Activated T-helper 1 cell treated with Interleukin-2 at 50 U/mL for 16 hours (primary cell): ENCODE results near the gene PDIA6.

Source experiments
- DNase-seq: peaks from one replicate; pipeline ENCODE4 v3.0.0-alpha.2; 2020; ENCODE audit warnings: low read depth

PDIA6 gene, protein sequence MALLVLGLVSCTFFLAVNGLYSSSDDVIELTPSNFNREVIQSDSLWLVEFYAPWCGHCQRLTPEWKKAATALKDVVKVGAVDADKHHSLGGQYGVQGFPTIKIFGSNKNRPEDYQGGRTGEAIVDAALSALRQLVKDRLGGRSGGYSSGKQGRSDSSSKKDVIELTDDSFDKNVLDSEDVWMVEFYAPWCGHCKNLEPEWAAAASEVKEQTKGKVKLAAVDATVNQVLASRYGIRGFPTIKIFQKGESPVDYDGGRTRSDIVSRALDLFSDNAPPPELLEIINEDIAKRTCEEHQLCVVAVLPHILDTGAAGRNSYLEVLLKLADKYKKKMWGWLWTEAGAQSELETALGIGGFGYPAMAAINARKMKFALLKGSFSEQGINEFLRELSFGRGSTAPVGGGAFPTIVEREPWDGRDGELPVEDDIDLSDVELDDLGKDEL

DNA sequence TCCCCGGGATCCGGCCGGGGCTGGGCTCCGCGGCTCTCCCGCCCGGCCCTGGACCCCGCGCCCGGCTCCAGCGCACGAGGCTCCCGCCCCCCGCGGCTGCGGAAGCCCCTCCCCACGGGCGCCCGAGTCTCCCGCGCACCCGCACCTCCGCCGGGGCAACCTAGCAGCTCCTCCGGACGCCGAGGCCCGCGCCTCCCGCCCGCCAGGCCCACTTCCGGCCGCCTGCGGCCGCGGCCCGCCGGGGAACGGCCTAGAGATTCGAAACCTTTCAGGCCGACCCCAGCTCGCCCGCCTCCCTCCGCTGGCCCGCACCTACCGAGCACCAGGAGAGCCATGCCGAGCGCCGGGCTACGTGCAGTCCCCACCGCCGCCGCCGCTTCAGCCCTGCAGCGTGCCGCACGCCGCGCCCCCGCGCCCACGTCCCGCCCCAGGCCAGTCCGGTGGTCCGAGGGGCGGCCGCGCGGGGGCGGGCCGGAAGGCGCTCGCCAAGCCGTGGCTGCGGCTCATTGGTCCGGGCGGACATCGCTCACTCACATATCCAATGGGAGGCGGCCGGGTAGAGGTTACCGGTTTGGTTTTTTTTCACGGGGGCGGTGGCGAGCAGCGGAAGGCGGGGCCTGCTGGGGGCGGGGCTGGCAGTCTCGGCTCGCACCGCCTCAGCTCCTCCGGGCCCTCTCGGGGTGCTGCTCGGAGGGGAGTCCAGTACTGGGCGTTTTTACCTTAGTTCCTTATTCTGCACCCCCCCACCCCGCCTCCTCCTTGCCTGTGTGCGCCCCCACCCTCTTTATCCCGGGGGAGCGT, at the start of gene PDIA6:
Gene PDIA6 (minus strand): TSS at position 424 of the 801 bp plus-strand sequence. CDS start 89 bp downstream, at position 335.
- peak; percentile 88 for DNase-seq

DNA sequence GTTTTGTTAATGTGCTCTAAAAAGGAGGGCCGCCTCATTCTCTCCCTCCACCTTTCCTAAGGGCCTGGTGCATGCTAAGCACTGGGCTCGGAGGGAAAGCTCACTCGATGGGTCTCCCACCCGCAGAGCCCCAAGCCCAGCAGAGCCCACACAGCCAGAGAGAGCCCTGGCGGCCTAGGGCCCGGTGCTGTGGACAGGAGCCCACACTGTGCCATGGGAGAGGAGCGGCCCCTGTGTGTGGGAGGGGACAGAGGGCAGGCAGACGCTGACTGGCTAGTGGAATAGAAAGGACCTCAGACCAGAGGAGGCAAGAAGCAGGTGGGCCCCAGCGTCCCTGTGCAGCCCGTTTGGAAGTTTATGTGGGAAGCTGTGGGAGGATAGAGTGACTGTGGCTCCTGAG, 49.7 kb upstream of the PDIA6 start:
- no peak for DNase-seq

DNA sequence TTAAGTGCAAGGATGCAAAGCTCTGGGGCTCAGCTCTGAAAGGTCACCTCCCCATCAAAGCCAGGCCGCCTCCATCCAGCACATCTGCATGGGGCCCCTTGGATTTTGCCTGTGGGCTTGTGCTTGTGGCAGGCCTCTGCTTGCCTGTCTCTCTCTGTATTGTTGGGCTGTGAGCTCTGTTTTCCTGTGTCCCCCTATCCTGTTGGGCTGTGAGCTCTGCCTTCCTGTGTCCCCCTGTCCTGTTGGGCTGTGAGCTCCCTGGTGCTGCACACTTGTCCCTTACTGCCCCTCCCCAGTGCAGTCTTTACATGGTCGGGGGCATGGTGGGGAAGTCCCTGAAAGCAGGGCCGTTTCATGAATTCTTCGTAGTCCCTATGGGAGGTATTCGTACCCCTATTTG, 49.2 kb upstream of the PDIA6 start:
- DNase-seq = no peak

DNA sequence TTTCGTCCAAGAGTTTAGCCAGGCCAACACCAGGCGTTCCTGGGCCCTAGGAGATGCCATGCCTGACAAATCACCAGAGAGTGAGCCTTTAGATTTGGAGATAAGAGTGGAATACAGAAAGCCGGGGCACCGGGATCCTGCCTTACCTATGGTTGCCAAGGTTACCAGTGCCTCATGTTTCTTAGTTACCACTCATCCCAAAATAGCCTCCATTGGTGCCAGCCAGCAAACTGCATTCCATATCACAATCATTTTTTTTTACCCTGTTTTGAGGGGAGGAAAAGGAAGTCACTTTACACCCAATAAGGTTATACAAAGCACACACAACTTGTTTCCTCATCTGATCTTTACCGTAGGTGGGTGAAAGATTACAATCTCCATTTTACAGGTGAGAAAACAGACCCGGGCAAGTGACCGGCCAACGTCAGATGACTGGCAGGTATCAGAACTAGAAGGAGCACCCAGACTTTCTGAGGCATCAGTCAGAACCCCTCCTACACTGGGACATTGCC, 48.3 kb upstream of the PDIA6 start:
- DNase-seq = no peak

DNA sequence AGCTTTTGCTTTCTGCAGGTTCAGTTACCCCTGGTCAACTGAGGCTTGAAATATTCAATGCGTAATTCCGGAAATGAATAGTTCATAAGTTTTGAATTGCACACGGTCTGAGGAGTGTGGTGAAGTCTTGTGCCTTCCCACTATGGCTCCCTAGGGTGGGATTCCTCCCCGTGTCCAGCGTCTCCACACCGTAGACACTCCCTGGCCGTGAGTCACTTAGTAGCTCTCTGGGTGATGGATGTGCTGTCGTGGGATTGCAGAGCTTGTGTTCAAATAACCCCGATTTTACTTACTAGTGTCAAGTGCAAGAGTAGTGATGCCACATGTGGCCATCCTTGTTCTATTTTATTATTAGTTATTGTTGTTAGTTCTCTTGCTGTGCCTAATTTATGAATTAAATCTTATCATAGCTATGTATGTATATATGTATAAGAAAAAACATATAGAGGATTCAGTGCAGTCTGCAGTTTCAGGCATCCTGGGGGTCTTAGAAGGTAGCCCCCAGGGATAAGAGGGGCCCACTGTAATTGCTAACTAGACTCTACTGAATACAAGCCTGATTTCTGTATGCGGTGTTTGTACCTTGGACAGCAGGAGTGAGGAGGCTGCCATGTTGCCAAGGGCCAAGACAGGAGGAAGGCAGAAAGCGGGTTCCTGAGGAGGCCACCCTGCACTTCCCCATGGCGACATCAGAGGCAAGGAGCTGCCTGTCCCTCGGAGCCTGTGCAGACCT, 47.7 kb upstream of the PDIA6 start:
- DNase-seq = no peak

DNA sequence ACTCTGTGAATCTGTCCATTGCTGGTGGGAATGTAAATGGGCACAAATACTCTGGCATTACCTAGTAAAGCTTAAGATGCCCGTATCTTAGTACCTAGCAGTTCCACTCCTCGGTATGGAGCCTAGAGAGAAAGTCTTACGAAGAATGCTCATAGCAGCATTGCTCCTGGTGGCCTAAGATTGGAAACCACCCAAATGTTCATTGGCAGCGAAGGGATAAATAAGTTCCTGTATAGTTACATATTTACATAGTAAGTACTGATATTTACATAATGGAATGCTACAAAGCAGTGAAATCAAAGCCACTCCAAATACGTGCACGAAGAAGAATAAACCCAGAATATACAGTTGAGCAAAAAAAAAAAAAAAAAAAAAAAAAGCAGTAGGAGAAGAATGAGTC, 46.7 kb upstream of the PDIA6 start:
- DNase-seq = no peak

DNA sequence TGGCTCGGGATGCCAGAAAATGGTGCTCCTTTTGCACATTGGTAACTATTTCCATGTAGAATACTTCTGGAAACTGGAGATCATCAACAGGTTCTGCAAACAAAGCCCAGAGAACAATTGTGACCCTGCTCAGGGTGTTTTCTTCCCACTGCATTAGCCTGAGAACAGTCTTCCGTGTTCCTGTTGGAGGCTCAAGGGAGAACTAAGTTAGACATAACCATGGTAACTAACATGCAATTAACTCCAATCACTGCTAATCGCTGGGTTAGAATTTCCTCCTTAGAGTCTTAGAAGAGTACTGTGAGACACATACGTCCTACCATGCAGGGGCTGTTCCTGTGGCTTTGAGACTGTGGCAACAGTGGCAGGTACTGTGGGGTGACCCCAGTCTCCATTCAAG, 36.0 kb upstream of the PDIA6 start:
- DNase-seq = no peak

DNA sequence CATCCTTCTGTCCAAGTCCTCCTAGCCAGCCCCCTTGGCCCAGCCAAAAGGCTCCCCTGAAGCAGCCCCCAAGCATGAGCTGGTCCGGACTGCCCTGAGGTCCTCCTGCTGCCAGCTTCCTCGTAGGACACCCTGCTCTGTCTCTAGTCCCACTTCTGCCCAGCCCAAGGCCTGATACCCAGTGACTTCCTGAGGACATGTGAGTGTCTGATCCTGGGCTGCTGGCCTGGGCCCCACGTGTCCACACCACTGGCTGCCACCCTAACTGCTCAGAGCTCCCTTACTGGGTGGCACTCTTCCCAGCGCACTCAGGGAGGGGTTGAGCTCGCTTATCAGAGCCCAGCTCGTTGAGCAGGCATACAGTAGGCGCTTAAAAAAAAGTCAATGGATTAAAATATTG, 34.4 kb upstream of the PDIA6 start:
- no peak for DNase-seq

DNA sequence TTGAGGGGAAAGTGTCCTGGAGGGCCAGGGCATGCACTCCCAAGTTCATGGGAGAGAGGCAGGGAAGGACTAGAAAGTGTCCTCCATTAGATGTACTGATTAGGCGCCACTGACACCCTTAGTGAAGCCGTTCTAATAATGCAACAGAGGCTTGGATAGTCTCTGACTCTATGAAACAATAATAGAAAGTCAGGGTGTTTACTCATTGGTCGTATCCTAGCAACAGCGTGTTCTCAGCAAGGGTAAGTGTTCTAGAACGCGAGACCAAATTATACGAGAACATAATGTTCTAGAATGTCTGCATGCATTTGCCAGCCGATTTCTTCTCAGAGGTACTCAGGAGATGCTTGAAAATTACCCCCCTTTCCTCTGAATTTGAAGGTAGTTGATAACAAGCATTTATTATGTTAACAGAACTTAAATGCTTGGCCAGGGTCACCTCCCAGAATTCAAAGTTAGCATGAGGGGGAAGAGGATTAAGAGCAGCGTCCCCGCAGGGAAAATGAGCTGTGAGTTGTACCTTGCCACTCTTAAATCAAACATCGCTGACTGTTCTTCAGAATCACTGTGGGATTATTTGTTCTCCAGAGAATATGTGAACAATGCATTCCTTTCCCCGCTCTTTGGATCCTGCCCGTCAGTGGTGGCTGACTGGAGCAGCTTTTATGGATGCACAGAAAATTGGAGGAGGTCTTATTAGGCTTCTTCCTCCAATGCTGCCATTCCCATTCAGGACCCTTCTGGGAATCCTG, 33.7 kb upstream of the PDIA6 start:
- no peak for DNase-seq

DNA sequence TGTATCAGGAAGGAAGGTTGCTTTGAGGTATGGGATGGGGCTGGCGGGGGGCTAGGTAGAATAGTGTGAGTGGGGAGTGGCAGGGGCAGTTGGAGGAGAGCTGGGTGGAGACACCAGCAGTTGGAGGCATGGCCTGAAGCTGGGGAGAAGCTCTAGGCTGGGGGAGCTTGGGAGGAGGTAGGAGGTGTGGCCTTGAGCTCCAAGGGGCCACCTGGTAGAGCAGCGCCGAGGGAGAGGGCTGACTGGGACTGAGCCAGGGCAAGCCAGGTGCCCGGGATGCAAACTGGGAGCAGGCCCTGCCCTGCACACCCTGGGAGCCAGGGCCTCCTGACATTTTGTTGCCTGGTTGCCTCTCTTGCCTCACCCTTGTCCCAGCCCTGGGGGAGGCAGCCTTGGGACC, 33.1 kb upstream of the PDIA6 start:
- no peak for DNase-seq

DNA sequence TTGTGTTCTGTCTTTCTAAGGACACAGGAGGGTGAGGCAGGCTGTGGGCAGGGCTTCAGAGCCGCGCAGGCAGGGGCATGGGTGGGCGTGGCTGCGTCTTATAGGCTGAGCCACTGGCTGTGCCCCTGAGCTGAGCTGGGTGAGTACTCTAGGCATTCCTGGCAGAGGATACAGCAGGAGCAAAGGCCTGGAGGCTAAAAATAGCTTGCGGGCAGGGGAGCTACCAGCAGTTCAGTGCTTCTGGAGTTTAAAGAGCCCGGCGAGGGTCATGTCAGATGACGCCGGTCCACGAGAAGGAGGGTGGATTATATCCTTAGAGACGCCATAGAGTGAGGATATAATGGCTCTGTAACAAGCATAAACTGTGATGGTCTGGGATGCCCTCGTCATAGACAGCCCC, 31.5 kb upstream of the PDIA6 start:
- no peak for DNase-seq

DNA sequence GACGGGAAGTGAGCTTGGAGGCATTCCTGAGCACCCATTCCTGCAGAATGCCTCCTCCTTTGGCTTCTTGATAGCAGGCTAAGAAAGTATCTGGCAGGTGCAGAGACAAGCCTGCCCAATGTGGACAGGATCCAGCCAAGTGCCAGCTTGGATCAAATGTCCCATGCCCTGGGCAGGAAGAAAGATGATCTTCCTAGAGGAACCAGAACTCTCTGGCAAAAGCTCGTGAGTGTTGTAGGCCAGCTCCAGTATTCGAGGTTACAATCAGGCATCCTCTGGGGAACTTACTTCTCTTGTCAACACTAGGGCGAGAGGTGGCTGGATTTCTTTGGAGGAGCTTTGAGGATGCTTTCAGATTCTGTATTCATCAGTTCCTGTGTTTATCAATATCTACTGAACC, 29.9 kb upstream of the PDIA6 start:
- no peak for DNase-seq

DNA sequence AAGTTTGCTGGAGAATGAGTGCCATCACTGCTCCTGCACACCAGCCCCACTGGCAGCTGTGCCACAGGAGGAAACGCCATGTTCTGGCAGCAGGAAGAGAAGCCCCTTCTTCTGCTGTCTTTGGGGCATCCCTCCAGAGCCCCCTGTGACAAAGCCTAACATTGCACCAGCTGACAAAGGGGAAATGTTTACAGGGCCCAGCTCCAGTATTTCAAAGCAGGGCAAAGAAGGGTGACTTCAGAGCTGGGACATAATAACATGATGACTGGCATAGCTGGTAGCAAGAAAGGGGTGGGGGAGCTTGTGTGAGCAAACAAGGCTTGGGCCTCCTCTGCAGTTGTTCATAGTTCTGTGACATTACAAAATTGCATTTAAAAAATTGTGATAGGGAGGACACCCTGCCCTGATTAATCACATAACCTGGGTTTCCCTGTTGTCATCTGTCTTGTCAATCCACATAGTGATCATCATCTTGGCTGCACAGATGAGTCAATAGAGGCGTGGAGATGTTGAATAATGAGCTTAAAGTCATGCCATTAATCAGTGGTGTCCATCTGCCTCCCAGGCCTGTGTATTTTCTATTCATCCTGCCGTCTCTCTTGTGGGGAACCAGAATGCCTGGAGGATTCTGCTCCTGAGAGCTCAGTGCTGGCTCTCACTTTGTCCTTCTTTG, 29.1 kb upstream of the PDIA6 start:
- no peak for DNase-seq

DNA sequence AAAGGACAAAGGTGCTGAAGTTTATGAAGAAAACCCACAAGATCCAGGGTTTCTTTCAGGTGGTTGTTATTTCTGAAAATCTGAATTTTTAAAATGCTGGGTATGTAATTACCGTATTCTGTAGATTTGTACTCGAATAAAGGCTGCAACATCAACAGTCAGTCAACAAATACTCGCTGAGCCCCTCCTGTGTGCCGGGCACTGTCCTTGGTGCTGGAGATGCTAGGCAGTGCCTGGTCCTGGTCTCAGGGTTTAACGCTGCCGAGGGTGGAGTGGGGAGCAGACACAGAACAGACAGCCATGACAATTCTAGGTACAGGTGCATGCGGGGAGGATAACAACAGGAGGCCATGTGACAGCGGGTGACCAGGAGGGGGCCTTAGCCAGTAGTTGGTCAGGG, 27.2 kb upstream of the PDIA6 start:
- DNase-seq = no peak

DNA sequence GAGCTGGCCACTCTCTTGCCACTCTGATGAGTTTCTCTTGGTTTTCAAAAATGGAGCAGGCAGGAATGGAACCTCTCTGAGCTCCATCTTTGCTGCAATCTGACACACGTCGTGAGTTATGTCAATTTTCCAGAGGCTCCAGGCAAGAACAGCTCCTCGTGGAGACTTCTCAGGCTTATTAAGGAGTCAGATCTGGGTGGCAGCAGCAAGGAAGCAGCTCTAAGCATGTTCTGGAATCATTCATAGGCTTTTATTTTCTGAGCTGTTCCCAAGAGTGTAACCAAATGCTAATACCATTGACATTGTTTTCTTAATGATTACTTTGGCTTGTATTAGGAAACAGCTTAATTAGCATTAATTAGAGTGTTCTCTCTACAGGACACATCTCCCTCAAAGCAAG, 26.1 kb upstream of the PDIA6 start:
- no peak for DNase-seq

DNA sequence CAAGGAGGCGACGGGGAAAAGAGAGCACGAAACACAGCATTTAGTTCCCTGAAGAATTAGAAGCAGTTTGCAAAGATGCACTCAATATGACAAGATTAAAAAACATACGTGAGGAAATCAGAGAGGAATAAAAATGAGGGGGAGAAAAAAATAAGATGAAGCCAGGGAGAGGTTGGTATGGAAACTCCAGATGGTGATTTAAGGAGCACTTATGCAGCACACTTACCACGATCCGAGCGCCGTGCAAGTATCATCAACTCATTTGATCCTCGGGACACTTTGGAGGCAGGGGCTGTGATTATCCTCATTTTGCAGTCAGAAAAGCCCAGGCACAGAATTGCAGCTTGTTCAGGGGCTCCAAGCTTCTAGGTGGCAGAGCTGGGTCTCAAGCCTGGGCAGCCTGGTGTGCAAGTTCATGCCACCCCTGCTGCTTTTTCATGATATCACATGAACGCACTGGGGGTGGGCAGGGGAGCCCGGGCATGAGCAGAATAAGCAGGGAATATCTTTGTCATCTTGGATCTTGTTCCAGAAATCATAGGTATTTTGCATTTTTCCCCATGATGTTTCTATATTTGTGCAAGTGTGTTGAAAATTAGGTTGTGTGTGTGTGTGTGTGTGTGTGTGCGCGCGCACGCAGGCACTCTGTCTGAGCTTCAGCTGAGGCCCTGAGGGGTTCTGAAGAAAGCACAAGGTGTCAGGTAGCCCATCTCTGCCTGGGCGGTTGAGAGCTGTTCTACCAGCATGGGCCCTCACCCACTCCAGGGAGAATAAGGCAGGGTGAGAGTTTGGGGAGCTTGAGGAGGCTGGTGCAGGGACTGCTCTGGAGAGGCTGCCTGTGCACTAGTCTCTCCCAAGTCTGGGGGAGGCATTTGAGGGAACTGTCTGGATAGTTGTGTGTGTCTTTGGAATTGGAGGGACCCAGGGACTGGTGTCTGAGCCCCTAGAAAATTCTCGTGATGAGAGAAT, 25.0 kb upstream of the PDIA6 start:
- DNase-seq = no peak

DNA sequence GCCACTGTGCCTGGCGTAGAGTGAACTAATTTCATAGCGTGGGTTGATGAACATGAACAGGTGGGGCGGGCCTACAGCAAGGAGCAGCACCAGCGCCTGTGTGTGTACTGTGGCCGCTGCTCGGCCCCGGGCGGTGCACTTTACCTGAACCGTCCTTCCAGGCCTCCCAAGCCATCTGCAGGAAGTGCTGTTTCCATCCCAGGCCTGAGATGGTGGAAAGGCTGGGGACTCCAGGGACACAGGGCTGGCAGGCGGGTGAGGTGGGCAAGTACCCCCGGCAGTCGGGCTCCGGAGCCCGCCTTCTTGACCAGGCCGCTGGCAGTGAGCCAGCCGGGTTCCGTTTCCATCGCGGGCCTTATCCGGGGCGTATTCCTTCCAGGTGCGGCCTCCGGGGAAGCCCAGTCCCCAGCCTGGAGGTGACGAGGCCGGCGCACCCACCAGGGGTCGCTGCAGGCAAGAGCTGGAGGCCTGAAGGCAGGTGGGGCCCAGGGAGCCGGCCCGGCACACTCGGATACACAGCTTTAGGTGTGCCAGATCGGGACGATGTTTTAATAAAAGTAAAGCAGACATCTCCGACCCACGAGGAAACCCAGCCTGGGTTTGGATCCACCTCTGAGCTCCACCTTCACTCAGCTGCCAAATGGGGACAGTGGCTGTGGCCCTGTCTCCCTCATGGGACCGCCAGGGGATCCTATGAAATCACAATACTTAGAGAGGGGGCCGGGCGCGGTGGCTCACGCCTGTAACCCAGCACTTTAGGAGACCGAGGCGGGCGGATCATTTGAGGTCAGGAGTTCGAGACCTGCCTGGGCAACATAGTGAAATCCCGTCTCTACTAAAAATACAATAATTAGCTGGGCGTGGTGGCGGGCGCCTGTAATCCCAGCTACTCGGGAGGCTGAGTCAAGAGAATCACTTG, 22.7 kb upstream of the PDIA6 start:
- peak; percentile 53 for DNase-seq

DNA sequence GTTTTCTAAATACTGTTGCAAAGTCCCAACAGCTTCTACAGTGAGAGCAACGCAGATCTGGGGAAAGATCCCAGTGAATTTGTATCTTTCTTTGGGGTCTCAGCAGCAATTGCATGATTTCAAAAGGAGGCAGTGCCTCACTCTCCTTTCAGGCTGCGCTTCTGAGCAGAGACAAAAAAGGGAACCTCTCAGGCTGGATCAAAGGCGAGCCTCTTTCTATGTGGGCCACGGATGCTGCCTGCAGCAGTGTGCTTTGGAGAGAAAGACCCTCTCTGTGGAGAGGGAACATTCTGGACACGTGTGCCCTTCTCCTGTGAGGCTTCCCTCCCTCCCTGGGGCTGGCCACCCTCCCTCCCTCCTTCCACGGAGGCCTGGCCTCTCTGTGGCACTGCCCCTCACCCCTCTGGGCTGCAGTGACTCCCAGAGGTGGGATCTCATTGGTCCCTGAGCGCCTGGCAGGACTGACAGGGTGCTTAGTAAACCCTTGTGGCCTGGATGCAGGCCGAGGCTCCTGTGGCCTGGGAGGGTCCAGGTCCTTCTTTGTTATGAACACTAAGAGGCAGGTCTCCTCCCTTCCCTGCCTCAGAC, 21.6 kb upstream of the PDIA6 start:
- no peak for DNase-seq
